ENCODE data around the gene PDZD8.

DNA sequence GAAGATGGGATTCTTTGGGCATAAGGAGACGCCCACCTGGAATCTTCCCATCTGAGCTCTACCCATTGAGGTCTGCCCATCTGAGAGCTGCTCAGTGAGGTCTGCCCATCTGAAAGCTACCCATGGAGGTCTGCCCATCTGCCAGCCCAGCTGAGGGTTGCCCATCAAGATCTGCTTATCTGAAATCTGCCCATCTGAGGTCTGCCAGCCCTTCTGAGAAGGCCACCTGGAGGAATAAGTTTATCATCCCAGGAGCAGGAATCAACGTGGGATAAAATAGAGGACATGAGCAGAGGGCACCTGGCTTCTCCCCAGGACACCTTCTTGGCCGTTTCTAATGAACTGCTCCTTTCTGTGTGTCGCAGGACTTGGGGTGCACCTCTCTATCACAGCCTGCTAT is 35.3 kb upstream of the PDZD8 start:
- TF ChIP-seq POLR2A (IDR thresholded peaks at IDR 0.05): no peak
- TF ChIP-seq, protein P1, sequence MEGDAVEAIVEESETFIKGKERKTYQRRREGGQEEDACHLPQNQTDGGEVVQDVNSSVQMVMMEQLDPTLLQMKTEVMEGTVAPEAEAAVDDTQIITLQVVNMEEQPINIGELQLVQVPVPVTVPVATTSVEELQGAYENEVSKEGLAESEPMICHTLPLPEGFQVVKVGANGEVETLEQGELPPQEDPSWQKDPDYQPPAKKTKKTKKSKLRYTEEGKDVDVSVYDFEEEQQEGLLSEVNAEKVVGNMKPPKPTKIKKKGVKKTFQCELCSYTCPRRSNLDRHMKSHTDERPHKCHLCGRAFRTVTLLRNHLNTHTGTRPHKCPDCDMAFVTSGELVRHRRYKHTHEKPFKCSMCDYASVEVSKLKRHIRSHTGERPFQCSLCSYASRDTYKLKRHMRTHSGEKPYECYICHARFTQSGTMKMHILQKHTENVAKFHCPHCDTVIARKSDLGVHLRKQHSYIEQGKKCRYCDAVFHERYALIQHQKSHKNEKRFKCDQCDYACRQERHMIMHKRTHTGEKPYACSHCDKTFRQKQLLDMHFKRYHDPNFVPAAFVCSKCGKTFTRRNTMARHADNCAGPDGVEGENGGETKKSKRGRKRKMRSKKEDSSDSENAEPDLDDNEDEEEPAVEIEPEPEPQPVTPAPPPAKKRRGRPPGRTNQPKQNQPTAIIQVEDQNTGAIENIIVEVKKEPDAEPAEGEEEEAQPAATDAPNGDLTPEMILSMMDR (IDR thresholded peaks at IDR 0.05): no peak
